NCI-H2029 (cell line): Measurements from ENCODE around the gene SPON1.
"Not testable (repeated sequence)": the region's sequence is repeated elsewhere in the genome, so short reads cannot be mapped to it uniquely, and the experiment has no call there.

ENCODE experiments used
- DNase-seq: peaks from one replicate; lab custom pipeline; 2025; lab: John Stamatoyannopoulos, UW

The SPON1 gene

GRCh38 chr11:14089690-14090462, 127.4 kb downstream of the SPON1 start:
- no peak for DNase-seq

DNA sequence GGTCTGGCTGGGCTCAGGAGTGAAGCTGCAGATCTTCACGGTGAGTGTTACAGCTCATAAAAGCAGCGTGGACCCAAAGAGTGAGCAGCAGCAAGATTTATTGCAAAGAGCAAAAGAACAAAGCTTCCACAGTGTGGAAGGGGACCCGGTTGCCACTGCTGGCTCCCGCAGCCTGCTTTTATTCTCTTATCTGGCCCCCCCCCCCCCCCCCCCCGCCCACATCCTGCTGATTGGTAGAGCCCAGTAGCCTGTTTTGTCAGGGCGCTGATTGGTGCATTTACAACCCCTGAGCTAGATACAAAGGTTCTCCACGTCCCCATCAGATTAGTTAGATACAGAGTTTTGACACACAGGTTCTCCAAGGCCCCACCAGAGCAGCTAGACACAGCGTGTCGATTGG, 128.1 kb downstream of the SPON1 start:
- DNase-seq, result not testable (repeated sequence)

DNA sequence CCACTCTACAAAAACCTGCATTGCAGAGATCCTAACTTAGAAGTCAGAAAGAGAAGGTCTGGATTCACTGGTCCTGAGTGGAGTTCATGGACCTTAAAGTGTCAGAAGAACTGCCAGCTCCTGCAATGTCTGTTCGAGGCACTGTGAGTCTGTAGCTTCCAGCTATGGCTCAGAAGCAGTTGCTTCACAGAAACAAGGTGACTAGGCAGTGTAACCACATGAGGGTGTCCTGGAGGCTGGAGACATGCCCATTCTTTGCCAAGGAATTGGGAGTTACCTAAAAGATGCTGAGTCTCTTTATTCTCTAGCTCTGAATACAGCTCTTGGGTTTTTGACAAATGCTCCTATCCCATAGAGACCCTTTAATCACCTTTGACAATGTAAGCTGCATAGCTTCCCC, 130.5 kb downstream of the SPON1 start:
- DNase-seq, result no peak

DNA sequence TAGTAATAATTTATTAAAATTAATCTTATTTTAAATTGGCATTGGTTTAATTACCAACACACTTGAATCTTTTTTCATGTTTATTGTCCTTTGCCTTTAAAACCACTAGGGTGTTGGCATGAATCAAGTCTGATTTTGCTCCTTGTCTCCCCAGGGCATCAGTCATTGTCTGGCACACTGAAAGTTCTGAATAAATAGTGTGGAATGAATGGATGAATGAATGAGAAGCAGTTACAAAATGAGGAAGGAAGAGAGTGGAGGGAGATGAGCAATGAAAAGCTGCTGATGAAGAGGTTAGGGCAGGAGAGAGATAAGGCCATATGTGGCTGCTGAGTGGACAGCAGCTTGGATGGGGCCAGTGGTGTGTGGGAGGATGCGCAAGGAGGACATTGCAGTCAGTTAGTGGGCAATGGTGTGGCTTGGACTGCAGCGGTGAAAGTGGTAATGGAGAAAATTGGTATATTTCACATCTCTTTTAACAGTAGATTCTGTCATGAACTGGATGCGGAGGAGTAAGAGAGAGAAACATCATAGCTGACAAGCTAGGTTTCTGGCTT, 132.0 kb downstream of the SPON1 start:
- DNase-seq, result no peak

GRCh38 chr11:14095882-14096281, 133.4 kb downstream of the SPON1 start:
- DNase-seq, result peak; percentile 22

DNA sequence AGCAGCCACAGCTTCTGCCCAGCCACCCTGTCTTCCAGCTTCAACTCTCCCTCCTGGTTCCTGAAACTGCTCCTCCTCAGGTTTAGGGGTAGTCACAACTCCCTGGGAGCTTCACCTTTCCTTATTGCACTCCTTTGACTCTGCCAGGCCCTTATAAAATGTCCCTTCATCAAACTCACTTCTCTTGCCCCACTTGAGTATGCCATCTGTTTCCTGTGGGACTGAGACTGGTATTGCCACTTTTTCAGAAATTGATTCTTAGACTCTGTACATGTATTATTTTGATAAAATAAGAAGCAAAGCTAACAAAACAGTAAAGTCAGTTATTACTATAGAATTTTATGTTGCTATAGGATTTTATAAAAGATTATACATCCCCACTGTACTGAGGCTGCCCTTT, 134.1 kb downstream of the SPON1 start:
- no peak for DNase-seq

DNA sequence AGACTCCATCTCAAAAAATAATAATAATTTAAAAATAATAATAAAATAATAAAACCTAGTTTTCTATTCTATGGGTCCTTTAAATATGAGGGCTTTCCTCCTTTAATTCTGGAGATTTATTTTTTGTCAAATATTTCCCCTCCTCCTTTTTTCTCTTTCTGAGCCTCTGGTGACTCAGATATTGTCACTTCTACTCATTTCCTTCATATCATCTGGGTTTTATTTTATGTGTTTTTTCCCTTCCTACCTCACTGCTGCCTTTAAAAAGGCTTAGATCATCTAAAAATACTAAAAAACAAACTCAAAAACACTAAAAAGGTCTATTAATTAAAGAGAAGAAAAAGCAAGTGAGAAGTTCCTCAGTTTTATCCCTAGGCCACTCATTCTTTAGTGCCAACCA, 138.9 kb downstream of the SPON1 start:
- no peak for DNase-seq

- no peak for DNase-seq
Measured at GRCh38 chr11:14102766-14103165, 140.2 kb downstream of the SPON1 start.

DNA sequence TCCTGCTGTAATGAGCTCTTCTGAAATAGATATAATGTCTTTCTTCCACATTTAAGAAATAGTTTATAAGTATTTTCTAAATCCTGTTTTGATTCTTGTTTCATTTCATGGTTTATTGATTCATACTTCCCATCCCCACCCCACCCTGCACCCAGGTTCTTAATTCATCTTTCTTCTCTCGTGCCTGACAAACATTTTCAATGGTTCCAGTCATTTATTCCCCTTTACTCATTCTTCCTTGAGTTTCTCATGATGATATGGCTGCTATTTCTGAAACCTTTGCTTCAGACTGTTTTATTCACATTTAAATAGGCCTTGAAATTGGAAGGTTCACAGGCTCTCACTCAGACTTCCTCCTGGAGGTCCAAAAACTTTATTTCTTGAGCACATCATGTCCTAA, 142.9 kb downstream of the SPON1 start:
- no peak for DNase-seq

GRCh38 chr11:14106303-14107049, 144.0 kb downstream of the SPON1 start:
- no peak for DNase-seq

GRCh38 chr11:14107050-14107430, 144.5 kb downstream of the SPON1 start:
- peak; percentile 58 for DNase-seq

- DNase-seq, result no peak
Measured at GRCh38 chr11:14109742-14110141, 147.2 kb downstream of the SPON1 start.

GRCh38 chr11:14110629-14111028, 148.1 kb downstream of the SPON1 start:
- peak; percentile 82 for DNase-seq

GRCh38 chr11:14111496-14111895, 149.0 kb downstream of the SPON1 start:
- DNase-seq, result no peak

DNA sequence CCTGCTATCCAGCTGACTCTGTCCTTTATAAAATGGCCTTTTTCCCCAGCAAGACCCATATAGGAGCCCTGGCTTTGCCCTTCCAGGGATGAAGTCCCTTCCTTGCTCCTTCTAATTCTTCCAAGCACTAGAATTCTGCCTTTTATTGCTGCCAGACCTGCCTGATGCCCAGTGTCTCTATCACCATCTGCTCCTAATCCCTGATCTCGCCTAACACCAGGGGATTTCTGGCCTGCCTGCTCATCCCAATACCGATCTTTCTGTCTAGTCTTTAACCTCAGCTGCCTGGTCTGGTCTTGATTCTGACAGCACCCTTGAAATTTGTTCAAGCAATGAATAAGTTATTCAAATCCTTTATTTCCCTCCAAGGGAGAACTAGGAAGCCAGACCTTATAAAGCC, 150.2 kb downstream of the SPON1 start:
- no peak for DNase-seq

GRCh38 chr11:14114269-14114668, 151.7 kb downstream of the SPON1 start:
- no peak for DNase-seq

- no peak for DNase-seq
Measured at GRCh38 chr11:14114786-14115185, 152.3 kb downstream of the SPON1 start.

- no peak for DNase-seq
Measured at GRCh38 chr11:14117632-14118031, 155.1 kb downstream of the SPON1 start.

DNA sequence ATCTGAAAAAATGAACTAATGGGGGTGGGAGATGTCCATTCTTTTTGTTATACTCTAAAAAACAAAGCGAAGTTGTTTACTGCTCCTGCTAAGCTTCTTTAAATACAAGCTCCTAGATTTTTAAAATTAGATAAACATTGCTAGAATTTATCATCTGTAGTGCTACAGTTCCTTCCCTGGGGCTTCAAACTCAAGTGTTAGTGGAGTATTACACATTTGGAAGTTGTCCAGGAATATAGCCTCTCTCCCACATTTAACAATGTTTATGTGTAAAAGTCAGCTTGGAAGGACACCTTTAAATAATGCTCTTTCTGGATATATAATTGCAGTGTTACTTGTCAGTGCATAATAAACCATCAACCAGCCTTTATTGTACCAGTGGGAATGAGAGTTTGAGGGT, 155.5 kb downstream of the SPON1 start:
- DNase-seq, result peak; percentile 3

GRCh38 chr11:14119357-14119756, 156.8 kb downstream of the SPON1 start:
- peak; percentile 84 for DNase-seq

DNA sequence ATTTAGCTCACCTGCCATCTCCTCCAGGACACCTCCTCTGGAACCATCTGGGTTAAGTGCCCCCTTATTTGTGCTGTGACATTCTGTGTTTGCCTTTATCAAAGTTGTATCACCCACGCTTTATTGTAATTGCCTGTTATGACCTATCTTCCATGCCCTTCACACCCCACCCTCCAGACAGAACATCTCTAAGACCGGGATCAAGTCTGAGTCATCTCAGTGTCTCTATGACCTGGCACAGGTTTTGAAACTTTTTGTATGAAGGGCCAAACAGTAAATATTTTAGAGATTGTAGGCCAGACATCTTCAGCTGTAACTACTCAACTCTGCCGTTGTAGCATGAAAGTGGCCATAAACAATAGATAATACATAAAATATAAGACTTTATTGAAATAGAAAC, 161.8 kb downstream of the SPON1 start:
- DNase-seq, result no peak

DNA sequence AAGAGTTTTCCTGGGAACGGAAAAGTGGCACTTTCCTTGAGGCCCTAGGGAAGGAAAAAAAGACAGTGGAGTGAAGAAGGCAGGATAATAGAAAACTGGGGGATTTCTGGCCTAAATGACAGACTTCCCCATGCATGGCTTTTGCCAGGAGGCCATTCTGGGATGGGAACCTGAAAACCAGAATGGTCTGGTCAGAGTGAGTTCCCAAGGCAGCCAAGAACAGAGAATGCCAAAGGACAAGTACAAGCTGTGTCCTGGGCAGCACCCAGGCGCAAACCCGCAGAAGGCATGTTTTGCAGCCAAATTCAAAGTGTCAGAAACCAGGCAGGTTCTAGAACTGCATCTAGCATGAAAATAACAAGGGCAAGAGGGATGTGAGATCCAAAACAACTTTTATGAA, 162.4 kb downstream of the SPON1 start:
- DNase-seq, result no peak

- DNase-seq, result no peak
Measured at GRCh38 chr11:14125529-14125928, 163.0 kb downstream of the SPON1 start.
